SW 1271 (cell line): ENCODE results near the gene RFX3.
A peak's percentile ranks its signal among the peaks of the same experiment; 100 is the strongest.

Experiments
- DNase-seq, 2 experiments: peaks; one replicate each; lab custom pipeline; 2025; lab: John Stamatoyannopoulos, UW

RFX3 gene

GRCh38 chr9:3271581-3271980 is 254.2 kb downstream of the RFX3 start:
- no peak for DNase-seq

- no peak for DNase-seq
These were observed 254.6 kb downstream of the RFX3 start for GRCh38 chr9:3271157-3271556.

- DNase-seq: no peak
These were observed 257.6 kb downstream of the RFX3 start for GRCh38 chr9:3268223-3268622.

- DNase-seq: no peak
These were observed 262.1 kb downstream of the RFX3 start for GRCh38 chr9:3263698-3264097.

GRCh38 chr9:3262826-3263529 is 262.8 kb downstream of the RFX3 start:
- DNase-seq: no peak

- DNase-seq: no peak
These were observed 264.3 kb downstream of the RFX3 start for GRCh38 chr9:3261484-3261883.

- DNase-seq: no peak
These were observed 269.1 kb downstream of the RFX3 start for GRCh38 chr9:3256571-3257330.

GRCh38 chr9:3251309-3251708 is 274.5 kb downstream of the RFX3 start:
- no peak for DNase-seq

- no peak for DNase-seq
These were observed 275.1 kb downstream of the RFX3 start for GRCh38 chr9:3250741-3251140.

GRCh38 chr9:3247211-3247610 is 278.6 kb downstream of the RFX3 start:
- DNase-seq: no peak

- no peak for DNase-seq
These were observed 279.6 kb downstream of the RFX3 start for GRCh38 chr9:3246241-3246640.

GRCh38 chr9:3244963-3245653 is 280.7 kb downstream of the RFX3 start:
- DNase-seq: no peak

GRCh38 chr9:3243683-3244082 is 282.1 kb downstream of the RFX3 start:
- DNase-seq: no peak

- DNase-seq: no peak
These were observed 284.5 kb downstream of the RFX3 start for GRCh38 chr9:3241290-3241689.

- peak in 1 of 2 experiments; percentile 2 for DNase-seq
These were observed 285.0 kb downstream of the RFX3 start for GRCh38 chr9:3240656-3241268.

- no peak for DNase-seq
These were observed 286.6 kb downstream of the RFX3 start for GRCh38 chr9:3239240-3239639.

- no peak for DNase-seq
These were observed 287.6 kb downstream of the RFX3 start for GRCh38 chr9:3238236-3238635.

- DNase-seq: no peak
These were observed 288.7 kb downstream of the RFX3 start for GRCh38 chr9:3237121-3237520.

GRCh38 chr9:3235497-3235896 is 290.3 kb downstream of the RFX3 start:
- no peak for DNase-seq

- no peak for DNase-seq
These were observed 300.9 kb downstream of the RFX3 start for GRCh38 chr9:3224931-3225330.

- DNase-seq: no peak
These were observed 310.1 kb downstream of the RFX3 start for GRCh38 chr9:3215658-3216057.

- DNase-seq: no peak
These were observed 311.1 kb downstream of the RFX3 start for GRCh38 chr9:3214741-3215140.
